Chondrocyte (in vitro differentiated cells): Measurements from ENCODE around the gene HUNK. TPM values are rescaled to one million over a fixed set of nuclear protein-coding genes. Genes with fewer than 3 reads are reported as not detected.
"Not testable (repeated sequence)": the region's sequence is repeated elsewhere in the genome, so short reads cannot be mapped to it uniquely, and the experiment has no call there.

Experiments used
- DNase-seq: peaks from one replicate; pipeline ENCODE4 v3.0.0; 2021; ENCODE audit warnings: mixed read lengths, low spot score
- H3K27ac Mint-ChIP-seq: one replicate; pipeline ENCODE4 v1.8.0; 2021; ENCODE audit warnings: mild to moderate bottlenecking, moderate library complexity, mixed read lengths; ENCODE audit not compliant: unreplicated experiment
- H3K27me3 Mint-ChIP-seq: 2 replicates; pipeline ENCODE4 v1.8.0; 2021; ENCODE audit warnings: low read depth, mixed read lengths
- H3K36me3 Mint-ChIP-seq: 2 replicates; pipeline ENCODE4 v1.8.0; 2021; ENCODE audit warnings: low read depth, mixed read lengths
- H3K4me1 Mint-ChIP-seq: 2 replicates; pipeline ENCODE4 v1.8.0; 2021; ENCODE audit warnings: low read depth, mild to moderate bottlenecking, mixed read lengths
- H3K4me3 Mint-ChIP-seq: one replicate; pipeline ENCODE4 v1.8.0; 2021; ENCODE audit warnings: mild to moderate bottlenecking, moderate library complexity, mixed read lengths; ENCODE audit not compliant: unreplicated experiment
- H3K9me3 Mint-ChIP-seq: 2 replicates; pipeline ENCODE4 v1.8.0; 2021; ENCODE audit warnings: low read depth, mixed read lengths
- total RNA-seq: library from RNA; stranded (reverse); gene quantifications from 3 replicates; pipeline ENCODE4 v1.2.1, GENCODE V29; 2021
- TF ChIP-seq, protein P1 (sequence below): fragments of 200-600 bp; sonication (generic); IDR thresholded peaks from 2 replicates; pipeline ENCODE4 v1.5.0; 2021; ENCODE audit warnings: antibody characterized with exemption, mild to moderate bottlenecking, moderate library complexity

Gene HUNK
- total RNA-seq, 1 donor from 2014 or later: 1.6 TPM

DNA sequence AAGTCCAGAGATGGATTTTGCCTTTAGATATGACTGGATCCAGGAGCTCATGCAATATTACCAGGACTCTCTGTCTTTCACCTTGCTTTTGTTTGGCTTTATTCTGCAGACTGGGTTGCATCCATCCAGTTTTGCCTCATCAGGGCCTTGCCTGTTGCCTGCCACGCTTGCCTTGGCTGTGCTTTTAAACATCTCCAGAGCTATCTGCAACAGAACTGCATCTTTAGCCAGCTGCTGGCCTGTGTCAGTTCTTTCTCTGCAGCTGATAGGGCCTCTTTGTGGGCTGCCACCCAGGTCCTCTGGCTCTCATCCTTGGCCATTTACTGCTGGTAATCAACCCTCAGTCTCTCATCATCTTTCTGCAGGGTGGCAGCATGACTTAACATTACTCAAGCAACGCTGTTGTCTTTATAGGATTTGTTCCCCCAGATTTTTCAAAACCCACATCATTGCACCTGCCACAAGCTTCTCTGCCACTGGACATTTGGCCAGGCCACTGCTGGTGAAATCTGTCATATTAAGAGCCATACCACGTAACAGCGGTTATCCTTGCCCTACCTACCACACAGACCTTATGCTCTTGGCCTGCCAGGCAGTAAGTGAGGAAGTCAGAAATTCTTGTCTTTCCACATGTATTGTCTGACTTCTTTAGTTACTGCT is 24.4 kb upstream of the HUNK start:
- Mint-ChIP-seq H3K27ac (no peak overlapping the region), H3K4me1 (peaks cover 9% of the 10 kb centered on the region), H3K27me3 (peaks cover 5% of the 10 kb centered on the region), H3K36me3 (no peaks in the 10 kb centered on the region), H3K9me3 (no peaks in the 10 kb centered on the region), H3K4me3 (no peak overlapping the region)
- no peak for DNase-seq
- TF ChIP-seq, protein P1, sequence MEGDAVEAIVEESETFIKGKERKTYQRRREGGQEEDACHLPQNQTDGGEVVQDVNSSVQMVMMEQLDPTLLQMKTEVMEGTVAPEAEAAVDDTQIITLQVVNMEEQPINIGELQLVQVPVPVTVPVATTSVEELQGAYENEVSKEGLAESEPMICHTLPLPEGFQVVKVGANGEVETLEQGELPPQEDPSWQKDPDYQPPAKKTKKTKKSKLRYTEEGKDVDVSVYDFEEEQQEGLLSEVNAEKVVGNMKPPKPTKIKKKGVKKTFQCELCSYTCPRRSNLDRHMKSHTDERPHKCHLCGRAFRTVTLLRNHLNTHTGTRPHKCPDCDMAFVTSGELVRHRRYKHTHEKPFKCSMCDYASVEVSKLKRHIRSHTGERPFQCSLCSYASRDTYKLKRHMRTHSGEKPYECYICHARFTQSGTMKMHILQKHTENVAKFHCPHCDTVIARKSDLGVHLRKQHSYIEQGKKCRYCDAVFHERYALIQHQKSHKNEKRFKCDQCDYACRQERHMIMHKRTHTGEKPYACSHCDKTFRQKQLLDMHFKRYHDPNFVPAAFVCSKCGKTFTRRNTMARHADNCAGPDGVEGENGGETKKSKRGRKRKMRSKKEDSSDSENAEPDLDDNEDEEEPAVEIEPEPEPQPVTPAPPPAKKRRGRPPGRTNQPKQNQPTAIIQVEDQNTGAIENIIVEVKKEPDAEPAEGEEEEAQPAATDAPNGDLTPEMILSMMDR: no peak

DNA sequence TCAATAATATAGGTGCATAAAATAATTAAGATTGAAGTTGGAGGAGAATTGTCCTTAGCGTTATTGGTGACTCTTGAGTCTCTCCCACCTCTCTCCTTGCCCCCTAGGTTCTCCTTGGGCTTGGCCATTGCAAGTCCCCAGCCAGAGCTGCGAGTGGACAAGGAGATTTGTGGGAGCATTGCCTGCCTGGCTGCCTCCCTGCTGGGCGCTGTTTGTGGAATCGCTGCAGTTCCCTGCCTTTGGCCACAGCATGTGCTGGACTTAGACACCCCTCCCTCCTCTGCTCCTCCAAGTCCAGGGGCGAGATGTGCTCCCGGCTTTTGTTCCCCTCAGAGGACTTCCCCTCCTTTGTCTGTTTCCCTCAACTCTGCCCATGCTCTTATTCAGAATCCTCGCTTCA is 21.9 kb upstream of the HUNK start:
- Mint-ChIP-seq H3K4me1 (peaks cover 9% of the 10 kb centered on the region), H3K27ac (no peak overlapping the region), H3K4me3 (no peak overlapping the region), H3K36me3 (no peaks in the 10 kb centered on the region), H3K27me3 (no peaks in the 10 kb centered on the region), H3K9me3 (no peaks in the 10 kb centered on the region)
- TF ChIP-seq, protein P1: no peak
- DNase-seq: no peak

DNA sequence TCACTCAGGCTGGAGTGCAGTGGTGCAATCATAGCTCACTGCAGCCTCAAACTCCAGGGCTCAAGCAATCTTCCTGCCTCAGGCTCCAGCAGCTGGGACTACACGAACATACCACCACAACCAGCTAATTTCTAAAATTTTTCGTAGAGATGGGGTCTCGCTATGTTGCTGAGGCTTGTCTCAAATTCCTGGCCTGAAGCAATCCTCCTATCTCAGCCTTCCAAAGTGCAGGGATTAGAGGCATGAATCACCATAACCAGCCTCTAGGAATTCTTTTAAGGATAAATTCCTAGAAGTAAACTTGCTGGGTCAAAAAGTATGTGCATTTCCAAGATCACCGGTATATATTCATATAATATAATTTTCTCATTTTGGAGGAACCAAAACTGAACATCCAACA is 17.6 kb upstream of the HUNK start:
- Mint-ChIP-seq H3K9me3 (no peaks in the 10 kb centered on the region), H3K27ac (no peak overlapping the region), H3K27me3 (no peaks in the 10 kb centered on the region), H3K36me3 (no peaks in the 10 kb centered on the region), H3K4me1 (no peaks in the 10 kb centered on the region), H3K4me3 (no peak overlapping the region)
- TF ChIP-seq, protein P1: no peak
- DNase-seq: no peak

DNA sequence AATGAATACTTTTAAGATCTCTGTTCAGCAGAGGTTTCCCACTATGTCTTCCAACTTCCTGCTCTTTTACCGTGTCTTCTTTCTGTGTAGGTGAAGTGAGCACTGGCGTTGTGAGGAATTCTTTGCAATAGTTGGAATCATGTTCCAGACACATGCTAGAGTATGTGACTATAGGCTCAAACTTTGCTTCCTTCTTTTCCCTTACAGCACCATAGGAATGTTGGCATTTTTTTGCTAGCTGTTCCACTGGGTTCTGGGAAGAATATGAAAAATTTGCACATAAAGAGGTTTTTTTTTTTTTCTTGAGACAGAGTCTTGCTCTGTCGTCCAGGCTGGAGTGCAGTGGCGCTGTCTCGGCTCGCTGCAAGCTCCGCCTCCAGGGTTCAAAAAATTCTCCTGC is 15.7 kb upstream of the HUNK start:
- no peak overlapping the region for H3K27ac Mint-ChIP-seq
- no peak overlapping the region for H3K4me3 Mint-ChIP-seq
- H3K27me3 Mint-ChIP-seq: no peaks in the 10 kb centered on the region
- no peak for DNase-seq
- TF ChIP-seq, protein P1: no peak
- no peaks in the 10 kb centered on the region for H3K9me3 Mint-ChIP-seq
- H3K36me3 Mint-ChIP-seq: no peaks in the 10 kb centered on the region
- no peaks in the 10 kb centered on the region for H3K4me1 Mint-ChIP-seq

DNA sequence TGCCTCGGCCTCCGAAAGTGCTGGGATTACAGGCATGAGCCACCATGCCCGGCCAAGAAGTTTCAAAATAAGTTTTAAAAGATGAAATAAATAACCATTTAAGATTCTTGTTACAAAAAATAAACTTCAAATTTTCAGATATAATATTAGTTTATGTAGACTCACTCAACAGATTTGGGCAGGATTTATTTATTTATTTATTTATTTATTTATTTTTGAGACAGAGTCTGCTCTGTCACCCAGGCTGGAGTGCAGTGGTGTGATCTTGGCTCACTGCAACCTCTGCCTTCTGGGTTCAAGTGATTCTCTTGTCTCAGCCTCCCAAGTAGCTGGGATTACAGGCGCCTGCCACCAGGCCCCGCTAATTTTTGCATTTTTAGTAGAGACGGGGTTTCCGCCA is 15.2 kb upstream of the HUNK start:
- H3K27me3 Mint-ChIP-seq, H3K4me1 Mint-ChIP-seq, H3K4me3 Mint-ChIP-seq, DNase-seq, H3K27ac Mint-ChIP-seq, H3K9me3 Mint-ChIP-seq, H3K36me3 Mint-ChIP-seq: not testable (repeated sequence)

DNA sequence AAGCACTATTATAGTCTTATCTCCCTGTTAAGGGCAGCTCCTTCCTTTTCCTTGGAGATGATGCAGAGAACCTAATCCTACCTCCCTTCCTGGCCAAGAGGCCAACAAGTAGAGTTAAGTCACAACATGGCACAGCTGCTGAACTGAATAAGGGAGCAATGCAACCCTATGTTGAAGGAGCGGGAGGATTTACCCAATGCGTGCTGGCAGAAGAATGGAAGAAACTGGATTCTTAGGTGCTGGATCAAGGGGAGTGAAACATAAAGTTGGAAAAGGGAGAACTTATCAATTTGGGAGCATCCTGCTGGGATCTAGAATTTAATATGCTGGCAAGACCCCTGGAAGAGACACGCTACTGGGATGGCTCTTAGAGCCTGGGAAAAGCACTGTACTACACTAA is 12.0 kb upstream of the HUNK start:
- TF ChIP-seq, protein P1: no peak
- H3K4me1 Mint-ChIP-seq: no peaks in the 10 kb centered on the region
- no peaks in the 10 kb centered on the region for H3K27me3 Mint-ChIP-seq
- no peaks in the 10 kb centered on the region for H3K36me3 Mint-ChIP-seq
- H3K27ac Mint-ChIP-seq: no peak overlapping the region
- DNase-seq: no peak
- H3K9me3 Mint-ChIP-seq: no peaks in the 10 kb centered on the region
- no peak overlapping the region for H3K4me3 Mint-ChIP-seq
